KMS-11 (cell line): Measurements from ENCODE around the gene DSCAM.

Experiments
- H2AFZ ChIP-seq: fragments of 200-600 bp; sonication (generic); 2 replicates; pipeline ENCODE4 v1.6.1; 2016; ENCODE audit warnings: antibody characterized with exemption, mixed run types, low read depth
- H3K27ac ChIP-seq: fragments of 200-600 bp; sonication (generic); 2 replicates; pipeline ENCODE4 v1.6.1; 2016; ENCODE audit warnings: mild to moderate bottlenecking, mixed run types
- H3K27me3 ChIP-seq: fragments of 200-600 bp; sonication (generic); 2 replicates; pipeline ENCODE4 v1.6.1; 2017; ENCODE audit warnings: mild to moderate bottlenecking, low read depth, mixed run types, moderate library complexity; ENCODE audit not compliant: insufficient read depth
- H3K36me3 ChIP-seq: fragments of 200-600 bp; sonication (generic); 2 replicates; pipeline ENCODE4 v1.6.1; 2017; ENCODE audit warnings: mild to moderate bottlenecking, mixed run types; ENCODE audit not compliant: insufficient read depth
- H3K4me1 ChIP-seq: fragments of 200-600 bp; sonication (generic); 2 replicates; pipeline ENCODE4 v1.6.1; 2016; ENCODE audit warnings: mild to moderate bottlenecking, low read depth, mixed run types; ENCODE audit not compliant: poor library complexity, severe bottlenecking
- H3K4me2 ChIP-seq: fragments of 200-600 bp; sonication (generic); 2 replicates; pipeline ENCODE4 v1.7.0; 2016; ENCODE audit warnings: mild to moderate bottlenecking, mixed run types
- H3K4me3 ChIP-seq: fragments of 200-600 bp; sonication (generic); IDR thresholded peaks from 2 replicates; pipeline ENCODE4 v1.6.1; 2017; ENCODE audit warnings: low read depth, low read length, mixed read lengths; ENCODE audit not compliant: insufficient read depth
- H3K79me2 ChIP-seq: fragments of 200-600 bp; sonication (generic); 2 replicates; pipeline ENCODE4 v1.6.1; 2016; ENCODE audit warnings: low read depth, mixed run types; ENCODE audit not compliant: insufficient read depth
- H3K9ac ChIP-seq: fragments of 200-600 bp; sonication (generic); 2 replicates; pipeline ENCODE4 v1.6.1; 2016; ENCODE audit warnings: mild to moderate bottlenecking, mixed run types
- H4K20me1 ChIP-seq: fragments of 200-600 bp; sonication (generic); 2 replicates; pipeline ENCODE4 v1.6.1; 2016; ENCODE audit warnings: mild to moderate bottlenecking, mixed run types; ENCODE audit not compliant: insufficient read depth
- CTCF ChIP-seq: fragments of 200-600 bp; sonication (generic); conservative IDR thresholded peaks from 2 replicates; pipeline ENCODE4 v1.6.1; 2017; ENCODE audit warnings: low read depth, mild to moderate bottlenecking, antibody characterized with exemption, low read length, moderate library complexity, mixed read lengths

The DSCAM gene

GRCh38 chr21:40471103-40471502, 375.9 kb downstream of the DSCAM start:
- TF ChIP-seq CTCF: no peak
- Histone ChIP-seq H3K27me3 (no peaks in the 10 kb centered on the region), H3K4me1 (no peaks in the 10 kb centered on the region), H2AFZ (no peak overlapping the region), H3K4me3 (no peak overlapping the region), H3K4me2 (no peak overlapping the region), H3K27ac (no peak overlapping the region), H3K79me2 (no peaks in the 10 kb centered on the region), H3K36me3 (no peaks in the 10 kb centered on the region), H4K20me1 (no peaks in the 10 kb centered on the region), H3K9ac (no peak overlapping the region)

GRCh38 chr21:40466893-40467483, 380.0 kb downstream of the DSCAM start:
- H3K79me2 ChIP-seq: no peaks in the 10 kb centered on the region

GRCh38 chr21:40465382-40465781, 381.6 kb downstream of the DSCAM start:
- Histone ChIP-seq H4K20me1 (no peaks in the 10 kb centered on the region), H3K4me3 (no peak overlapping the region), H3K79me2 (no peaks in the 10 kb centered on the region), H3K27ac (no peak overlapping the region), H3K27me3 (no peaks in the 10 kb centered on the region), H3K4me2 (no peak overlapping the region), H3K9ac (no peak overlapping the region), H2AFZ (no peak overlapping the region), H3K4me1 (no peaks in the 10 kb centered on the region), H3K36me3 (no peaks in the 10 kb centered on the region)
- TF ChIP-seq CTCF: no peak

More at GRCh38 chr21:40466893-40467483, 380.0 kb downstream of the DSCAM start:
- Histone ChIP-seq H3K4me1 (no peaks in the 10 kb centered on the region), H2AFZ (no peak overlapping the region), H3K27me3 (no peaks in the 10 kb centered on the region), H3K9ac (no peak overlapping the region), H3K27ac (no peak overlapping the region), H3K36me3 (no peaks in the 10 kb centered on the region), H3K4me2 (no peak overlapping the region), H4K20me1 (no peaks in the 10 kb centered on the region), H3K4me3 (no peak overlapping the region)
- TF ChIP-seq CTCF: peak; percentile 66

- Histone ChIP-seq H3K4me2 (no peak overlapping the region), H3K27me3 (no peaks in the 10 kb centered on the region), H3K79me2 (no peaks in the 10 kb centered on the region), H4K20me1 (no peaks in the 10 kb centered on the region), H3K4me3 (no peak overlapping the region), H3K27ac (no peak overlapping the region), H2AFZ (no peak overlapping the region), H3K36me3 (no peaks in the 10 kb centered on the region), H3K4me1 (no peaks in the 10 kb centered on the region), H3K9ac (no peak overlapping the region)
- no peak for TF ChIP-seq CTCF
These were observed 383.8 kb downstream of the DSCAM start for GRCh38 chr21:40463176-40463575.
